ENCODE measurements around the gene PLCB1. TPM values are rescaled to one million over a fixed set of nuclear protein-coding genes. Genes with fewer than 3 reads are reported as not detected.

The PLCB1 gene
- total and polyA plus RNA-seq, 2 of the 4 experiments (the other 2 are of a cell fraction), result 5.6 to 16.1 TPM

DNA sequence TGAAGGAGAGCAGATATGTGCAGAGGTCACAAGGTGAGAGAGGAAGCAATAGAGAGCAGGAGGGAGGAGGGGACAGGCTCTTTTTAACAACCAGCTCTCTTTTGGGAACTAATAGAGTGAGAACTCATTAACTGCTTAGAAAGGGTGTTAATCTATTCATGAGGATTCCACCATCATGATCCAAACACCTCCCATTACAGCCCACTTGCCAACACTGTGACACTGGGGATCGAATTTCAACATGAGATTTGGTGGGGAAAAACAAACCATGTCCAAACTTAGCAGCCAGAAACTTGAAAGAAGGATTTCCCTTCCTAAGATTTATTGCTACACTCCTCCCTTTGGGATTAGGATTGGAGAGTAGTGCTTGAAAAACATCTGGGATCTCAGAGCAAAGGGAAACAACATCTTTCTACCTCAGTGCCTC is 801.3 kb downstream of the PLCB1 start (continued):
- no peak for TF ChIP-seq CHD1 (IDR thresholded peaks at IDR 0.05; ENCODE audit: low read depth, low read length)
- TF ChIP-seq, protein P1, sequence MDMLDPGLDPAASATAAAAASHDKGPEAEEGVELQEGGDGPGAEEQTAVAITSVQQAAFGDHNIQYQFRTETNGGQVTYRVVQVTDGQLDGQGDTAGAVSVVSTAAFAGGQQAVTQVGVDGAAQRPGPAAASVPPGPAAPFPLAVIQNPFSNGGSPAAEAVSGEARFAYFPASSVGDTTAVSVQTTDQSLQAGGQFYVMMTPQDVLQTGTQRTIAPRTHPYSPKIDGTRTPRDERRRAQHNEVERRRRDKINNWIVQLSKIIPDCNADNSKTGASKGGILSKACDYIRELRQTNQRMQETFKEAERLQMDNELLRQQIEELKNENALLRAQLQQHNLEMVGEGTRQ (IDR thresholded peaks at IDR 0.05; ENCODE audit: low read depth, low read length), result no peak
- no peak for TF ChIP-seq MAFK (IDR thresholded peaks at IDR 0.05; ENCODE audit: low read depth, low read length)
- TF ChIP-seq MXI1 (IDR thresholded peaks at IDR 0.05; ENCODE audit: borderline replicate concordance, low read depth, low read length), result no peak
- TF ChIP-seq RFX5 (IDR thresholded peaks at IDR 0.05; ENCODE audit: low read depth, low read length), result no peak
- TF ChIP-seq BHLHE40 (IDR thresholded peaks at IDR 0.05; ENCODE audit: low read depth, low read length), result no peak

DNA sequence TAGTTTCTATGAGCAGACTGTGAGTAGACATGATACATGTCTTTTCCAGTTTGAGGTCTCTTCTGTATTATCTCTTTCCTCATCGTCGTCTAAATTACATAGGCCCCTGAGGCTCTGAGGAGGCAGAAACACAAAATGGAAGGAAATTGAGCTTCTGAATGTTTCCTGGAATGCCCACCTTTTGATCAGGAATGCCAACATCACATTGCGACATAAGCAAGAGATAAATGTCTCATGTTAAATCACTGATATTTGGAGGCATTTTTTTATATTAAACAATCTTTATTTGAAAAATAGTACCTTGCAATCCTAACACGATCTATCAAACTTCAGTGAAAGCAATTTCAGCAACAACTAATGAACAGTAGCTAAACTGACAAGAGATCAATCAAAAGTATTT is 802.3 kb downstream of the PLCB1 start:
- in situ Hi-C loops (cut with MboI; ENCODE audit: low sequenced_read_pairs) (no loop called here), intact Hi-C loops (cut with micrococcal nuclease) (no loop called here), dilution Hi-C loops (cut with HindIII; ENCODE audit: low sequenced_read_pairs, unreplicated experiment) (no loop called here)
- Histone ChIP-seq H4K20me1 (ENCODE audit: insufficient read depth, low read length) (no peaks in the 10 kb centered on the region), H2BK120ac (ENCODE audit: low read depth, low read length) (no peak overlapping the region), H3K4me3 (ENCODE audit: insufficient read depth, low read depth, low read length) (no peak overlapping the region), H3K14ac (replicated peaks; ENCODE audit: low read depth, low read length) (no peak overlapping the region), H2BK15ac (ENCODE audit: low read depth, low read length) (no peak overlapping the region), H3K9me1 (ENCODE audit: insufficient read depth, low read length) (no peaks in the 10 kb centered on the region; the same call in 1 of the 2 replicates), H3K9ac (ENCODE audit: low read depth, low read length) (no peak overlapping the region), H3K27me3 (ENCODE audit: control insufficient read depth, insufficient read depth, low read length) (no peaks in the 10 kb centered on the region; the same call in 1 of the 2 replicates), H2AFZ (replicated peaks; ENCODE audit: low read length, poor library complexity) (no peak overlapping the region), H3K23ac (ENCODE audit: low read depth, low read length) (no peak overlapping the region), H4K5ac (ENCODE audit: low read depth, low read length) (no peak overlapping the region), H2BK5ac (ENCODE audit: low read depth, low read length, poor library complexity, severe bottlenecking) (no peak overlapping the region), H3K18ac (ENCODE audit: low read depth, low read length) (no peak overlapping the region), H3K36me3 (ENCODE audit: control insufficient read depth, insufficient read depth, low read length) (no peaks in the 10 kb centered on the region), H3K4me1 (ENCODE audit: control insufficient read depth, insufficient read depth, low read length) (peaks cover 7% of the 10 kb centered on the region; the same call in 1 of the 2 replicates), H3K9me3 (ENCODE audit: control insufficient read depth, insufficient read depth, low read length) (no peaks in the 10 kb centered on the region), H3K27ac (ENCODE audit: insufficient read depth, low read length) (no peak overlapping the region), H4K8ac (ENCODE audit: low read depth in 2 of 2, low read length in 2 of 2) (no peak overlapping the region), H3K56ac (ENCODE audit: extremely low read depth, insufficient read depth, low read length) (no peak overlapping the region), H4K91ac (ENCODE audit: insufficient read depth, low read depth, low read length) (no peak overlapping the region), H3K4ac (ENCODE audit: low read depth, low read length) (no peak overlapping the region), H2BK20ac (ENCODE audit: low read depth, low read length) (no peak overlapping the region), H3K79me1 (ENCODE audit: low read depth in 1 of 2, low read length in 2 of 2) (no peaks in the 10 kb centered on the region), H2AK9ac (replicated peaks; ENCODE audit: low read depth, low read length, poor library complexity) (no peak overlapping the region), H3K4me2 (ENCODE audit: low read depth, low read length) (no peak overlapping the region), H2AK5ac (ENCODE audit: low read depth, low read length) (no peak overlapping the region)
- no CpG with 5 or more reads among the region's 4 CpGs for WGBS, 2 experiments (ENCODE audit: extremely low coverage in 2 of 2, insufficient read length in 1 of 2)
- BruUV-seq (replicated peaks), result no TSS peak
- no peak for ATAC-seq (ENCODE audit: low read depth)
- ChIA-PET CTCF (no interaction called here), POLR2A (ENCODE audit: unreplicated experiment) (no interaction called here)
- TF ChIP-seq MXI1 (IDR thresholded peaks at IDR 0.05; ENCODE audit: borderline replicate concordance, low read depth, low read length) (no peak), CEBPB (IDR thresholded peaks at IDR 0.05; ENCODE audit: low read depth, low read length) (peak; percentile 77)
- no peak for DNase-seq

Small RNAs within 50 kb of the gene (microRNA-seq; reads per million reads assigned to microRNA genes)
- gene AL445567.1 (ENCODE audit: insufficient read depth, insufficient read length) (not detected), gene RNU105B (ENCODE audit: insufficient read depth, insufficient read length) (not detected)

Small RNAs within 50 kb of the gene (small RNA-seq; reads per million reads assigned to genes)
- gene AL445567.1 (0 reads per million in 5 experiments), gene RNU105B (0 to 0.14 (median 0) reads per million in 5 experiments)

Other genes with a start within 250 kb of the PLCB1 start
- gene HAO1, start 191.8 kb upstream of the PLCB1 start, total RNA-seq (2012; rRNA removed), result not detected in 2 replicates
- gene HAO1, start 191.8 kb upstream of the PLCB1 start, polyA plus RNA-seq (2012; rRNA removed), result not detected in 2 replicates
- 13.6 and 17.8 TPM in 2 replicates for gene TMX4, start 112.5 kb upstream of the PLCB1 start, total RNA-seq (2012; rRNA removed)
- 4.7 and 5.4 TPM in 2 replicates for gene TMX4, start 112.5 kb upstream of the PLCB1 start, polyA plus RNA-seq (2012; rRNA removed)